Stimulated activated naive CD8-positive, alpha-beta T cell treated with anti-CD3 and anti-CD28 coated beads, Interleukin-15, amount 100 ng/mL, for 72 hours (primary cell): Measurements from ENCODE around the gene ARPC5.
A peak's percentile ranks its signal among the peaks of the same experiment; 100 is the strongest.
"Not testable (repeated sequence)": the region's sequence is repeated elsewhere in the genome, so short reads cannot be mapped to it uniquely, and the experiment has no call there.

Experiments
- ATAC-seq: fragments of 150-1000 bp; cut with Tn5 transposase; 2 replicates; pipeline ENCODE4 v1.10.0; 2021; ENCODE audit warnings: mild to moderate bottlenecking, moderate library complexity
- DNase-seq, 2 donors: peaks; one replicate each; pipeline ENCODE4 v3.0.0; 2021 to 2022
- H3K27ac Mint-ChIP-seq, 2 donors: one replicate each; pipeline ENCODE4 v1.8.0; 2022; ENCODE audit warnings: mild to moderate bottlenecking in 2 of 2, mixed read lengths in 2 of 2, moderate library complexity in 2 of 2
- H3K27me3 Mint-ChIP-seq: one replicate; pipeline ENCODE4 v1.8.0; 2022; ENCODE audit warnings: mixed read lengths
- H3K4me1 Mint-ChIP-seq: one replicate; pipeline ENCODE4 v1.8.0; 2022; ENCODE audit warnings: mild to moderate bottlenecking, mixed read lengths
- H3K4me3 Mint-ChIP-seq, 2 donors: one replicate each; pipeline ENCODE4 v1.8.0; 2022; ENCODE audit warnings: mild to moderate bottlenecking in 2 of 2, mixed read lengths in 2 of 2, moderate library complexity in 1 of 2
- H3K9me3 Mint-ChIP-seq, 2 donors: one replicate each; pipeline ENCODE4 v1.8.0; 2022; ENCODE audit warnings: mixed read lengths in 2 of 2

The ARPC5 gene

DNA sequence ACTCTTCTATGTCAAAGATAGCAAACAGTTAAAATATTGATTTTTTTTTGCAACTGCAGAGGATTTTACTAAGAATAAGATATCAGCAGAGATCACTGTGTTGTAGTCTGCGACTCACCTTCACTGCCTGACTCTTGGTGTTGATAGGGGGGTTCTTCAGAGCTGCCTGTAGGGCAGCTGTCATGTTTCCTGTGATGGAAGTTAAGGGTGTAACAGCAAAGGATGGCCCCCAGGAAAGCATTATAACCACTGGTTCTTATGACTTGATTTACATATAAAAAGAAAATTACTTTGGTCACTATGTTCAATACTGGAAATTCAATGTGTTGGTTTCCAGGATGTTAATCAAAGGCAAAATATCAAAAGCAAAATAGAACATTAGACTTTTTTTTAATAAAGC lies 2.6 kb downstream of the ARPC5 start:
- Mint-ChIP-seq H3K9me3 (no peaks in the 10 kb centered on the region), H3K4me1 (peaks cover 48% of the 10 kb centered on the region), H3K27me3 (peaks cover 9% of the 10 kb centered on the region), H3K27ac (peak overlapping the region in 1 of 2 donors; percentile 21), H3K4me3 (peak overlapping the region; percentile 99 to 100)
- DNase-seq (no peak), ATAC-seq (peak; percentile 34)

DNA sequence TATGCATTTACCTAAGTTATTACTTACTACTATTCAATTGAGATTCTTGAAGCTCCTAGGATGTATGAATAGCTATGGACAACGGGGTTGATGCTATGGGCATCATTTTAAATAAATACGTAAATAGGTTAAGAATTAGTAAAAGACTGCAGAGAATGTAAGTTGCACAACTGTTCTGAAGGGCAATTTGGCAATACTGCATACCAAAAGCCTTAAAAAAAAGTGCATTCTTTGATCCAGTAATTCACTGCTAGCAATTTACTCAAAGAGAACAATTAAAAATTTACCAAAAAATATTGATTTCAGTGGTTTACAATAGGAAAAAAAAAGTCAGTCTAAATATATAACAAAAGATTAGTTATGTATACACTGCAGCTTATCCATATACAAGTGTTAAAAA lies 3.5 kb downstream of the ARPC5 start:
- ATAC-seq (no peak), DNase-seq (no peak)
- Mint-ChIP-seq H3K4me3 (peak overlapping the region in 1 of 2 donors; percentile 99), H3K4me1 (peaks cover 45% of the 10 kb centered on the region), H3K27ac (no peak overlapping the region), H3K27me3 (peaks cover 9% of the 10 kb centered on the region), H3K9me3 (no peaks in the 10 kb centered on the region)

DNA sequence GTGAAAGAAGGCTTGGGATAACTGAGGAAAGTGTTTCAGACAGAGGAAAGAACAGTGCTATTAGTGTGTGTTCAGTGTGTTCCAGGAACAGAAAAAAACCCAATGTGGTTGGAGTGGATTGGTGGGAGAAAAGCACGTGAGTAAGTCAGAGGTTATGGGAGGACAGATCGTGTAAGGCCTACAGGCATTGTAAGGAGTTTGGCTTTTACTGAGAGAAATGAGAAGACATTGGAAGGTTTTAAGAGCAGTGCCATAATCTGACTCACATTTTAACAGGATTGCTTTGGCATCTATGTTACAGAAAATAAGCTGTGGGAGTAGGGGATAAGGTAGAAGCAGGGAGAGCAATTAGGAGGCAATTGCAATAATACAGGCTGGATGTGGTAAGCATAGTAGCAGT lies 4.8 kb downstream of the ARPC5 start:
- H3K4me3 Mint-ChIP-seq, result peak overlapping the region; percentile 2 to 53

DNA sequence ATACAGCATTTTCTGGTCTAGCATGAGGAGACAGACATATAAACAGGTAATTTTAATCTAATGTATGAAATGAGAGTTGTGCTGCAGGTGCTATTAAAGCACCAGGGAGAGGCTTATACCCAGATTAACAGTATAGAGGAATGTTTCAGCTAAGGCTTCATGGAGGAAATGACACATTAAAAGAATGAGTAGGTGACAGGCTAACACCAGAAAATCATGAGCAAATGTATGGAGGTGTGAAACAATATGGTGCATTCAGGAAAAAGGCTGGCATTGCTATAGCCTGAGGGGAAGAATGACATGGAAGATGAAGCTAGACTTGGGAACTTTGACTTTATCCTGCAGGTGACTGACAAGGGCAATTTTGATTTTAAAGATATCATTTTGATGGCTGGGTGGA lies 7.0 kb downstream of the ARPC5 start:
- DNase-seq, result no peak
- peak; percentile 52 for ATAC-seq
- H3K9me3 Mint-ChIP-seq, result no peaks in the 10 kb centered on the region
- no peaks in the 10 kb centered on the region for H3K27me3 Mint-ChIP-seq
- H3K27ac Mint-ChIP-seq, result peak overlapping the region in 1 of 2 donors; percentile 54
- H3K4me3 Mint-ChIP-seq, result peak overlapping the region in 1 of 2 donors; percentile 46
- peaks cover 30% of the 10 kb centered on the region for H3K4me1 Mint-ChIP-seq

More for the DNA sequence above, 4.8 kb downstream of the ARPC5 start:
- DNase-seq (no peak), ATAC-seq (no peak)
- no peaks in the 10 kb centered on the region for H3K27me3 Mint-ChIP-seq
- no peaks in the 10 kb centered on the region for H3K9me3 Mint-ChIP-seq
- peaks cover 32% of the 10 kb centered on the region for H3K4me1 Mint-ChIP-seq
- peak overlapping the region in 1 of 2 donors; percentile 59 for H3K27ac Mint-ChIP-seq

DNA sequence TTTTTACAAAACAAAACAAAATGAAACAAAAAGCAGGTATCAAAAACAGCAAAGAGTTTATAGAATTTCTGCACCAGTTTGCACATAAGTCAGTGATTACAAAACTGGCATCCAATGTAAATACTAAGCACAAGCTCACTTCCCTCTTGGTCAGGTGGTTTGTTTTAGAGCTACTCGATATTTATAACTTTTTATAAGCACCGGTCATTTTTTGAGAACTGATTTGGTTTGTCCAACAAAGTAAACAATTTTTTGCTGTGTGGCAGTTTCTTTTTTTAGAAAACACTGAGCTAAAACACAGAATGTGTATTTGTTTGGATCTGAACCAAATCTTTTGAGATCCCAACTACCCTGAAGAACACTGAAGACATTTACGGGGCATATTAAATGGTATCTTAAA lies 9.3 kb downstream of the ARPC5 start:
- Mint-ChIP-seq H3K4me1 (peaks cover 35% of the 10 kb centered on the region), H3K27ac (peak overlapping the region in 1 of 2 donors; percentile 77)

DNA sequence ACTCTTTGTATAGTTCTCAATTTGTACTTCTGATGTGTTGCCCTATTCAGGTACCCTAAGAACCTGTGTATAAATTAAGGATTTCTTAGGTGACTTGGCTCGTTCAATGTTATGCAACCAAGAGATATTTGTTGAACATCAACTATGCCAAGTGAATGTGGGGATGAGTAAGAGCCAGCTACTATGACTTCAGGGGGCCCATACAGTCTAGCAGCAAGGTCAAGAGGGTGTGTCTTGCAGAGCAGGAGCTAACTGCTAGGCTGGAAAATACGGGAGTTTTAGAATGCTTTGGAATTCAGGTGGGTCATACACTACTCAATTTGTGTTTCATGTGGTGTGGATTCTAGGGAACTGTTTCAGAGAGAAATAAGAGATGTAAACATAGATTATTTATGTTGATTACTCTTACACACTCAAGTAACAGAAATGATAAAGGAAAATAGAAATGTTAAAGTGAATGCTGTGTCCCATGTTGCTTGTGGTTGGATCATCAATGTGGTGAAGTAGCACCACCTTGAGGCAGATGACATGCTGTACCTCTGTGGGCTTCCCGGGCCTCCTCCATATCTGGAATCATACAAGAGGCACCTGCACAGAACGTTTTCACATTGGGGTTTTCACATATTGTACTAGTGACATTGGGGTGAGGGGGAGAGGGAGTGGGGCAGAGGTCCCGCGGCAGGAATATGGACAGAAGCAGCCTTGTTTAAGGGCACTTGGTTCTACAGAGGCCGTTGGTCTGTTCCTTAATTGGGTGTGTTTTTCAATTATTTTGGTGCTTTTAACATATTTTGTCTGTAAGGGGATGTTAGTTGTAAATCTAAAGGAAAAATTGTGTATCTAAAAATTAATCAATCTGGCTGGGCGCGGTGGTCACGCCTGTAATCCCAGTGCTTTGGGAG lies 12.4 kb downstream of the ARPC5 start:
- Mint-ChIP-seq H3K9me3 (no peaks in the 10 kb centered on the region), H3K27me3 (no peaks in the 10 kb centered on the region), H3K4me1 (peaks cover 16% of the 10 kb centered on the region), H3K4me3 (no peak overlapping the region), H3K27ac (peak overlapping the region; percentile 66 to 70)
- ATAC-seq (peak; percentile 98), DNase-seq (peak; percentile 27 to 55)

More for the DNA sequence above, 9.3 kb downstream of the ARPC5 start:
- H3K4me3 Mint-ChIP-seq, DNase-seq, ATAC-seq, H3K27me3 Mint-ChIP-seq, H3K9me3 Mint-ChIP-seq: not testable (repeated sequence)

DNA sequence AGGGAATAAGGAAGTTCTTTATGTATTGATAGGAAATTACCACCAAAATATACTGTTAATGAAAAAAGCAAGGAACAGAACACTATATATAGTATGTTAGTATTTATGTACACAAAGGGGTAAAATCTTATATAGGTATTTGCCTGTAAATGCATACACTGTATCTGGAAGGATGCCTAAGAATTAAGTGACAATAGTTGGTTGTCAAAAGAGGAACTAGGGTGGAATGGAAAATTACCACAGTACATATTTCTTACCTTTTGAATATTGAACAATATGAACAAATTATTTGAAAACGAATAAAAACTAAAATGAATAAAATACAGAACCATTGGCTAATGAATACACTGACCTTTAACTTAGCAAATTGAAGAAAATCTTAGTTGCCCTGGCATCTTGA lies 13.6 kb downstream of the ARPC5 start:
- H3K27ac Mint-ChIP-seq, result peak overlapping the region in 1 of 2 donors; percentile 40
- no peaks in the 10 kb centered on the region for H3K9me3 Mint-ChIP-seq
- peaks cover 15% of the 10 kb centered on the region for H3K4me1 Mint-ChIP-seq
- DNase-seq (no peak), ATAC-seq (no peak)
- H3K4me3 Mint-ChIP-seq, result no peak overlapping the region
- no peaks in the 10 kb centered on the region for H3K27me3 Mint-ChIP-seq

DNA sequence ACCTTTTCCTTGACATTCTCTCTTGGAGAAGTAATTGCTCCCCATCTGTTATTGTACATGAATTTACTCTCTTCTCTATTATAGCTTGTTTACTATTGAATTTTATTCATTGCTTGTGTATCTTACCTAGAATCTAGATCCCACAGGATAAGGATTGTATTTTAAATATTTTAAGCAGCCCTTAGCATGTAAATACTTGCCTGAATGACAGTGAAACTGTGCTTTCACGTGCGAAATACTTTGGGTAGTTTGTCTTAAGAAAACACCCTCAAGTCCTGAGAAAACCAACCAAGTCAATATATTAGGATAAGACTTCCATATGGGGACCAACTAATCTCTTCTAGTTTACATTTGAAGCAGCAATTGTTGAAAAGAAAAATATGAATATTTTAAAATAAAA lies 15.3 kb downstream of the ARPC5 start:
- Mint-ChIP-seq H3K27ac (peak overlapping the region in 1 of 2 donors; percentile 7), H3K4me3 (no peak overlapping the region), H3K27me3 (no peaks in the 10 kb centered on the region), H3K4me1 (peaks cover 15% of the 10 kb centered on the region), H3K9me3 (no peaks in the 10 kb centered on the region)
- DNase-seq (no peak), ATAC-seq (no peak)

DNA sequence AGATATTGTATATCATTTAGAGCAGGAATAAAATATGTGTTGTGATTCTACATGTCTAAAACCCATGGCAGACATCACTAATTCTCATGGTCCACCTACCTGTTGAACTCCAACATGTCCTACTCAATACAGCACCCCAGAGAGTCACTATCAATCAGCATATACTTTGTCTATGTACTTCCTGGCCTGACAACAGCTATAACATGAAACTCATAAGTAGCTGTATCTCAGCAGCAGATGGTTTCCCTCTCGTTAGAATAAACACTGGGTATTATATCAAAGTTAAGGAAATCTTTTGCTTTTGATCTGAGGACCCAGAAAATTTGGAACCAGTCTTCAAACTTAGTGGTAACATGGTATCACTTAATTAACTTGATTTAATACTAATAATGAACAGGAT lies 15.8 kb downstream of the ARPC5 start:
- Mint-ChIP-seq H3K9me3 (no peaks in the 10 kb centered on the region), H3K4me1 (peaks cover 15% of the 10 kb centered on the region), H3K4me3 (no peak overlapping the region), H3K27ac (no peak overlapping the region), H3K27me3 (no peaks in the 10 kb centered on the region)
- ATAC-seq, result peak; percentile 57
- DNase-seq, result no peak

DNA sequence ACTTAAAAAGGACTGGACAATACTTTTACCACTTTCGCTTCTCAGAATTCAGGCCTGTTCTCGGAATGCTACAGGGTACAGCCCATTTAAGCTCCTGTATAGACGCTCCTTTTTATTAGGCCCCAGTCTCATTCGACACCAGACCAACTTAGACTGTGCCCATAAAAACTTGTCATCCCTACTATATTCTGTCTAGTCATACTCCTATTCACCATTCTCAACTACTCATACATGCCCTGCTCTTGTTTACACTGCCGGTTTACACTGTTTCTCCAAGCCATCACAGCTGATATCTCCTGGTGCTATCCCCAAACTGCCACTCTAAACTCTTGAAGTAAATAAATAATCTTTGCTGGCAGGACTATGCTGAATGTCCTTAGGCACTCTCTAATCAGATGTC lies 17.4 kb downstream of the ARPC5 start:
- DNase-seq, H3K27me3 Mint-ChIP-seq, H3K4me3 Mint-ChIP-seq, ATAC-seq, H3K9me3 Mint-ChIP-seq: not testable (repeated sequence)
- Mint-ChIP-seq H3K4me1 (peaks cover 11% of the 10 kb centered on the region), H3K27ac (peak overlapping the region in 1 of 2 donors; percentile 32)

DNA sequence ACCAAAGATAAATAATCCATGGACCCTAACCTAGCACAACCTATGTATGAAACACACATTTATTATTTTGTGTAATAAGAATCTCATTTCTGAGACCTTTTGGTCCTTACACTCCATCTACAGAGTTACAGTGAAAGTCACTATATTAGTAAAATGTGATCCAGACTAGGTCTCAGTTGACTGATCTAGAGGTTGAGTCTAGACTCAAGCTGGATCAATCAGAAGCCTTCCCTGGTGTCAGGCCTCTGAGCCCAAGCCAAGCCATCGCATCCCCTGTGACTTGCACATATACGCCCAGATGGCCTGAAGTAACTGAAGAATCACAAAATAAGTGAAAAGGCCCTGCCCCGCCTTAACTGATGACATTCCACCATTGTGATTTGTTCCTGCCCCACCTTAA lies 22.6 kb downstream of the ARPC5 start:
- H3K4me3 Mint-ChIP-seq, H3K4me1 Mint-ChIP-seq, H3K9me3 Mint-ChIP-seq, H3K27ac Mint-ChIP-seq, ATAC-seq, DNase-seq: not testable (repeated sequence)
- peaks cover 16% of the 10 kb centered on the region for H3K27me3 Mint-ChIP-seq

DNA sequence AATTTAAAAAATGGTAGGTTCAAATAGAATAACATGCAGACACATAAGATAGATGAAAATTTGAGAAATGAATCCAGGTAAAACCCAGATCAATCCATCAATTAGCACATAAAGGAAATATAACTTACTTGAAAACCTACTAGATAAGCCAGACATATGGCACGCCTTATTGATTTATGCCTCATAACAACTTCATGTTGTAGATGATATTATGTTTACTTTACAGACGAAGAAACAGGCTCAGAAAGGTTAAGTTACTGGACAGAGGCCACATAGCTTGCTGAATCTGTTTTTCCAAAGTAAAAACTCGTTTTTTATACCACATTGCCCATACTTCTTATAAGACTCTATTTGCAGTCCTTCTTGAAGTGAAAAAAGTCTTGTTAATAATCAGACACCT lies 23.2 kb downstream of the ARPC5 start:
- H3K4me1 Mint-ChIP-seq, result no peaks in the 10 kb centered on the region
- H3K9me3 Mint-ChIP-seq, result no peaks in the 10 kb centered on the region
- H3K27ac Mint-ChIP-seq, result no peak overlapping the region
- H3K4me3 Mint-ChIP-seq, result no peak overlapping the region
- DNase-seq, result no peak
- ATAC-seq, result no peak
- H3K27me3 Mint-ChIP-seq, result peaks cover 16% of the 10 kb centered on the region

DNA sequence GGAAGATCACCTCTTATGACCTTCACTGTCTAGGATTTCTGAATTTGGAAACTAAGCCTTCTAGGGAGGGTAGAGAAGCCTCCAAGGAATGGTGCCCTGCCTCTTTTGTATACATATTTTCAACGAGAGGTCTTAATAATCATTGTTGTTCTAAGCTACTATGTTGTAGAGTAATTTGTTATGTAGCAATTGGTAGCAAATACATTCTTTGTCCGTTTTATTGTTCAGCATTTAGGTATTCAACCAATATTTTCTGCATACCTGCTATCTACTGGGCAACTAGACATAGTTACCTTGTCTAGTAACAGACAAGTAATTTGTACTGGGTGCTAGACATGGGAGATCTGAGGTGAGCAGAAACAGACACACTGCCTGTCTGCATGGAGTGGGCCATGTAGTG lies 24.6 kb downstream of the ARPC5 start:
- peaks cover 16% of the 10 kb centered on the region for H3K27me3 Mint-ChIP-seq

DNA sequence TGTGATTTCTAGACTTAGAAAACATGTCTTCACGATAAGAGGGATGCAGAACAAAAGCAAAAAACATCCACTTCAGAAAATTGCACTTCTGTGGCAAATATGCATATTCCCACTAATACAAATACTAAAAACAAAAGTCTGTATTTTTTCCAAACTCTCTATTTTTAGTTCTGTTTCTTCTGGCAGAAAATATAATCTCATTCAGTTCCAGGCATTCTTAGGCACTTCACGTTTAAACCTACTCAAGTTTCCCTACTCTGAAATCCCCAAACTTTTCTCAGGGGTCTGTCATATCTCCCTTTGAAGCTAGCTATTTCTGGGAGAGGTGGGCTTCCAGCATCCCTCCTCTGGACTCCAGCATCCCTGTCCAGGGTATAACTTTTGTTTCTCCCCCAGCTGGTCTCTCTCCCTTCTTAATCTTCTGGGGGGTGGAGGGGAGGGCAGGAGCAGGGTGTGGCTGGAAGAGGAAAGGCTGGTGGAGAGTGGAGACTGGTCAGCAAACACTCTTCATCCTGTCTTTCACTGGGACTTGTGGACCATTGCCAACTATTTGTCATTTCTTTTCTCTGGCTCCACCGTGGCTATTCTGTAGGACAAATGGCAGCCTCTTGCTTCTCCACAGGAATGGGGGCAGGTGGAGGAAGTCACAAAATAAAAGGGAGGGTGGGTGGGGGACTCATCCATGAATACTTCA lies 25.7 kb downstream of the ARPC5 start:
- H3K4me1 Mint-ChIP-seq, result no peaks in the 10 kb centered on the region
- H3K27ac Mint-ChIP-seq, result no peak overlapping the region
- peaks cover 21% of the 10 kb centered on the region for H3K27me3 Mint-ChIP-seq
- no peaks in the 10 kb centered on the region for H3K9me3 Mint-ChIP-seq
- no peak for DNase-seq
- ATAC-seq, result no peak
- no peak overlapping the region for H3K4me3 Mint-ChIP-seq

More for the DNA sequence above, 24.6 kb downstream of the ARPC5 start:
- Mint-ChIP-seq H3K27ac (no peak overlapping the region), H3K9me3 (no peaks in the 10 kb centered on the region), H3K4me1 (no peaks in the 10 kb centered on the region), H3K4me3 (no peak overlapping the region)
- DNase-seq (no peak), ATAC-seq (no peak)

DNA sequence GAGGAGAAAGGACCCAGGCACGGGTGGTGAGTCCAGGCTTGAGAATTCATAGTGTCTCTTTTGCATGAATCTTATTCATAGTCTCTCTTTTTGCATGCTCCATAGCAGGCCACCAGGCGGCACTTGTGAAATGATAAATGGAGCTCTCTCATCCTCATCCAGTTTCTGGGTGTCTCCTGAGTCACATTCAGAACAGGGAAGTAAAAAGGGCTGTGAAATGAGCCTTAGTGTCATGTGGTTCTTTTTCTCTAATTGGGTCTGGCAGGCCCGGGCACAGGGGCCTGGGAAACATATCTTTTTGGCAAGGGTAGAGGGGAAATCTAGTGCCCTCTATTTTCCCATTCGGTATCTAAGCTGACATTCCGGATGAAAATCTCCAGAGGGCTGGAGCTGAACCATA lies 26.3 kb downstream of the ARPC5 start:
- H3K4me1 Mint-ChIP-seq, result peaks cover 5% of the 10 kb centered on the region
- DNase-seq (no peak), ATAC-seq (peak; percentile 63)
- peaks cover 27% of the 10 kb centered on the region for H3K27me3 Mint-ChIP-seq
- no peaks in the 10 kb centered on the region for H3K9me3 Mint-ChIP-seq
- H3K27ac Mint-ChIP-seq, result peak overlapping the region in 1 of 2 donors; percentile 62
- H3K4me3 Mint-ChIP-seq, result no peak overlapping the region
